MG63 (cell line): Measurements from ENCODE around the gene PHYHD1. TPM values are rescaled to one million over a fixed set of nuclear protein-coding genes. Genes with fewer than 3 reads are reported as not detected.

Experiments used
- DNase-seq: peaks from one replicate; pipeline ENCODE4 v3.0.0-alpha.2; 2020
- H3K27me3 ChIP-seq: fragments of 250-450 bp; sonication (Bioruptor Pico); 2 replicates; pipeline ENCODE4 v1.5.1; 2020; ENCODE audit warnings: mild to moderate bottlenecking, moderate library complexity
- H3K36me3 ChIP-seq: fragments of 250-450 bp; sonication (Bioruptor Pico); 2 replicates; pipeline ENCODE4 v1.5.1; 2020; ENCODE audit warnings: mild to moderate bottlenecking, moderate library complexity
- H3K4me3 ChIP-seq: fragments of 250-450 bp; sonication (Bioruptor Pico); 2 replicates; pipeline ENCODE4 v1.5.1; 2020; ENCODE audit warnings: mild to moderate bottlenecking, moderate library complexity
- H3K9me3 ChIP-seq: fragments of 250-450 bp; sonication (Bioruptor Pico); 2 replicates; pipeline ENCODE4 v1.5.1; 2020; ENCODE audit warnings: mild to moderate bottlenecking, moderate library complexity
- total RNA-seq: library from RNA; depleted of rRNA; stranded (reverse); fragments of >200 nt; shearing (Covaris generic); gene quantifications from 2 replicates; pipeline ENCODE4 v1.2.3, GENCODE V29; 2014; ENCODE audit warnings: low replicate concordance; rRNA removed

The PHYHD1 gene
- total RNA-seq: not detected in 2 replicates

DNA sequence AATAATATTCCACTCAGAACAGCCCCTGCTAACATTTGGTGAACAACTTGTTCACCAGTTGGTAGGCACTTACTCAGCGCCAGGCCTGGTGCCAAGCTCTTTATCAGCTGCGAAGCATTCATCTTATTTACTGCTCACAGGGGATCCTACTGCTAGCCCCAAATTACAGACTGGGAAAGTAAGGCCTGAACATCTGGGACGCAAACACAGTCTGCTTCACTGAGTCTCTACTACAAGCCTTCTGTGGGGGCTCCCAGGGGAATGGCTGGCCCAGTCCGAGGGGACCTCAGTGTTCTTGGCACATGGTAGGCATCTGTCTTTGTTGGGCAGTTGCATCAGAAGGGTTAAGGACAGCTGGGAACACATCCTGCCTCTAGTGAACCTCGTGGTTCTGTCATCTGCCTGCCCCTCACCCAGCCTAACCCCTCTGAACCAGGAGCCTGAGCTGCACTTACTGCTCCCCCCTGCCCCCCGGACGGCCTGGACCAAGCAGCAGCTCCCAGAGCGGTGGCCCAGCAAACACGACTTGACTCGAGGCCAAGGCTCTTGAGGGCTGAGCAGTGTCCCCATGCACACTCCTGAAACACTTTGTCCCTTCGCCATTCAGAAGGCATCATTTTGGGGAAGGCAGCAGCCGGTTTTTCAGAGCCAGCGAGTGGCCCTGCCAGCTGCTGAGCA is at the start of gene PHYHD1:
Gene PHYHD1 (plus strand): TSS at position 602 of the 678 bp plus-strand sequence. CDS start 1,342 bp downstream, outside the sequence.
- H3K36me3 ChIP-seq: peaks cover 9% of the 10 kb centered on the region
- peak; percentile 83 for DNase-seq
- H3K4me3 ChIP-seq: no peak within 1 kb of the TSS
- H3K9me3 ChIP-seq: no peaks in the 10 kb centered on the region
- H3K27me3 ChIP-seq: no peaks in the 10 kb centered on the region

DNA sequence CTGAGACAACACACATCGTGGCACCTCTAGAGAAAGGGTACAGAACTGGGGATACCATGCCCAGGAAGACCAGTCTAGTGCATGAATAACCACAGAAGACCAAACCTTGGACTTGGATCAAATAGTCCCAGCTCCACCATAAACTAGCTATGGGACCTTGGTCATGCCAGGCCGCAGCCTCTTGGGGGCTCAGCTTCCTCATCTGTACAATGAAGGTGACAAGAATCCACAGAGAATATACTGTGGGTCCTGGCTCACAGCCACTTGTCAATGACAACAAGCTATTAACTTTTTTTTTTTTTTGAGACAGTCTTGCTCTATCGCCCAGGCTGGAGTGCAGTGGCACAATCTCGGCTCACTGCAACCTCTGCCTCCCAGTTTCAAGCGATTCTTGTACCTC is 42.9 kb upstream of the PHYHD1 start:
- Histone ChIP-seq H3K4me3 (no peak overlapping the region), H3K9me3 (no peaks in the 10 kb centered on the region), H3K36me3 (no peaks in the 10 kb centered on the region), H3K27me3 (no peaks in the 10 kb centered on the region)
- DNase-seq: no peak

DNA sequence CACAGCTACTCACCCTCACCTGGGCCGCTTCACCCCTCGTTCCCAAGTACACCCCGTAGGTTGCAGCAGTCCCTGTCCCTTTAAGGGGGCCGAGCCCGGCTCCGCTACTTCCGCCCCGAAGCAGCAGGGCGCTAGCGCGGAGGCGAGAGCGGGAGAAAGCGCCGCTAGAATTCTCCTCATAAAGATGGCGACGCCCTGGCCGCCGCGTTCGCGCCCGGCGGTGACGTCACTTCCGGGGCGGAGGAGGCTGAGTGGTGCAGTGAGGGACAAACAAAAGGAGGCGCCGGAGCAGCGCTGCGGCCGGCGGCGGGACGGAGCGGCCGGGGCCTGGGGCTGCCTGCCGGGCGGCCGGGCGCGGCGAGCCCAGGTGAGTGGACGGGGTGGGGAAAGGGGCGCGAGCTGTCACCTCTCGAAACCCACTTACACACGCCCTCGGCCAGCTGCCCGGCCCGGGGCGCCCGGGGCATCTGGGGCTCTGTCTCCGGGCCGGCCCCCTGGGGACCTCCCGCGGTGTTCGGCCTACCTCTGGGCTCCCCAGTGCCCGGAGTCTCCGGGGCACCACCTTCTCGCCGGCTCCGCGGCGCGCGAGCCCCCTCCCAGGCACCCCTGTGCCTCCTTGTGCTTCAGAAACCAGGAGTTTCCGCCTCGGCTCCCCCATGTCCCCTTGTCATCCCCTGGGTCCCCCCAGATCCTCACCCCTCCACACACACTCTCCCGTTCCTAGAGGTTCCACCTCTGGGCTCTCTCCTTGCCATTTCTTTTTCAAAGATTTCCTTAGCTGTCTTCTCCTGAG is 38.7 kb upstream of the PHYHD1 start, which contains the start of the genes KYAT1 and LRRC8A:
Gene KYAT1 (minus strand): TSS at position 67 of the 793 bp plus-strand sequence. CDS start 36,545 bp downstream, outside the sequence.
Gene LRRC8A (plus strand): TSS at position 250 of the 793 bp plus-strand sequence. CDS start 25,032 bp downstream, outside the sequence.
- Histone ChIP-seq H3K36me3 (peaks cover 11% of the 10 kb centered on the region), H3K27me3 (no peaks in the 10 kb centered on the region), H3K4me3 (peak within 1 kb of the TSS; percentile 86), H3K9me3 (no peaks in the 10 kb centered on the region)
- DNase-seq: peak; percentile 97

DNA sequence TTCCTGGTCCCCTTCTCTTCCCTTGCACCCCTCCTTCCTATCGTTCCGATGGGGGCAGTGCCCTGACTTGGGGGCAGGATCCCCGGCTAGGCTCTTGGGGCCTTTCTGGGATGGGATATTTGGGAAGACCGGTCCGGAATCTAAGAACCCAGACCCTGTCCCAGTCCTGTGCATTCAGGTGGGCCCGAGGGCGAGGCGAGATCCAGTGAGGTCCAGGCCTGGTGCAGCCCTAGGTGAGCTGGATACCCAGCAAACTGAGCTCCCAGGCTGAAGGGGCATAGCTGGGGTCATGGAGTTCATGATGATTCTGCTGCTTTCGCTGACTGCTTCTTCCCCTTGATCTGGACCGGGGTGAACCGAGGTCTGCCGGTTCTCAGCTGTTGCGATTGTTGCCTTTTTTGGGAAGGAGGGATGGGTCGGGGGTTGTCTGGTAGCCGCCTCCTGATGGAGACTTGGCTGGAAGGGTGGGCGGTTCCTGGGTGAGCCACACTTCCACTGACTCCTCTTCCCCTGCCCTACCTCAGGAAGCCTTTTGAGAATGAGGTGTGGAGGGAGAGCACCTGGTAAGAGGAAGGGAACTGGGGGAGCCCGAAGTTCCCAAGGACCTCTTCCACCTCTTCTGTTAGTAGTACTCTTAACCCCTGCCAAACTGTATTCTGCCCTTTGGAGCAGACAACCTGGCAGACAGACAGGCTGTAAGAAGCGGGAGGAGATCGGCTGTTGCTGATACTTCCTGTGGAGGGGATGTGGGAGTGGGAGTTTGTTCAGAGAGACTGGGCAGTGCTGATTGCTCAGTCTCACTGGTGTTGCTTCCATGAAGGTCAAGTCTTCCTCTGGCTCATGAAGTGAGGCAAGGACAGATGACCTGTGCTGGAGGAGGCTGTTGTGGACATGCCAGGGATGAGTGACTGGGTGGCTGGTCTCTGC is 37.8 kb upstream of the PHYHD1 start:
- Histone ChIP-seq H3K9me3 (no peaks in the 10 kb centered on the region), H3K27me3 (no peaks in the 10 kb centered on the region), H3K36me3 (peaks cover 11% of the 10 kb centered on the region), H3K4me3 (peak overlapping the region; percentile 86)
- DNase-seq: peak; percentile 22

DNA sequence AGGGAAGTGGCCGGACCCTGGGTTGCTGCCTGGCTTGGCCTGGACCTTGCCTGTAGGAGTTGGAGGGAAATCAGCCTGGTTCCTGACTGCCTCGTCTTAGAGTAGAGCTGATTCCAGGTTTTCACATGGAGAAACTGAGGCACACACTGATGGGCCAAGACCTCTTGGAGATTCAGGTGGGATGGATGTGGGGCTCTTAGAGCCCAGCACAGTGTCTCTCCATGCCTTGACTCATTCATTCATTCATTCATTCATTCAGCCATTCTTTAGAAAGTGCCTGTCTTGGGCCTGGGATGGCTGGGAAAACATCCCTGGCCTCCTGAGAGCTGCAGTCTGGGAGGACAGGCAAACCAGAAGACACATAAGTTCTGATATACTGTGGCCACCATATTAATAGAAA is 36.6 kb upstream of the PHYHD1 start:
- DNase-seq: no peak

DNA sequence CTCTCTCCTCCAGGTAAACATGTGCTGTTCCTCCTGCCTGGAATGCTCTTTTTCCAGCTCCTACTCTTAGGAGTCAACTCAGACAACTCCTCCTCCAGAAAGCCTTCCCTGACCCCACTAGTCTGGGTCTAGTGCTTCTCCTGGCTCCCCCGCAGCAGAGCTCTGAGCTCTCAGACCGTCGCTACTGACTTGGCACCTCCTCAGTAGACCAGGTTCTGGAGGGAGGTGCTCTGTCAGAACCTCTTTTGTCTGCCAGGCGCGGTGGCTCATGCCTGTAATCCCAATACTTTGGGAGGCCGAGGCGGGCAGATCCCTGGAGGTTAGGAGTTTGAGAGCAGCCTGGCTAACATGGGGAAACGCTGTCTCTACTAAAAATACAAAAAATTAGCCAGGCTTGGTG is 35.4 kb upstream of the PHYHD1 start:
- Histone ChIP-seq H3K4me3 (no peak overlapping the region), H3K36me3 (peaks cover 16% of the 10 kb centered on the region), H3K27me3 (no peaks in the 10 kb centered on the region), H3K9me3 (no peaks in the 10 kb centered on the region)
- no peak for DNase-seq

More for the DNA sequence above, 36.6 kb upstream of the PHYHD1 start:
- H3K27me3 ChIP-seq: no peaks in the 10 kb centered on the region
- H3K36me3 ChIP-seq: peaks cover 14% of the 10 kb centered on the region
- H3K9me3 ChIP-seq: no peaks in the 10 kb centered on the region
- no peak overlapping the region for H3K4me3 ChIP-seq

DNA sequence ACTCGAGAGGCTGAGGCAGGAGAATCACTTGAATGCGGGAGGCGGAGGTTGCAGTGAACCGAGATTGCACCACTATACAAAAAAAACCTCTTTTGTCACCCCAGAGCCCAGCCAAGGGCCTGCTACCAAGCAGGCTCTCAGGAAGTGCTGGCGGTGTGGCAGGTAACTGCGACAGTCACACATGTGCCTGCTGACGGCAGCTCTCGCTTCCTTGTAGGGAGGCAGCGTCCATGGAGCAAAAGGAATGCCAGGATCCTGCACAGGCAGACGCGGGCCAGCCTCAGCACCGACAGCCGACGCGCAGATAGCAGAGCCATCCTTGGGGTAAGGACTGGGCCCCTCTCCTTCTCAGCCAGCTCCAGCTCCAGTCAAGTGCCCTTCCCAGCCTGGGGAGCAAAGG is 35.0 kb upstream of the PHYHD1 start:
- Histone ChIP-seq H3K9me3 (no peaks in the 10 kb centered on the region), H3K27me3 (no peaks in the 10 kb centered on the region), H3K36me3 (peaks cover 16% of the 10 kb centered on the region), H3K4me3 (no peak overlapping the region)
- DNase-seq: no peak

DNA sequence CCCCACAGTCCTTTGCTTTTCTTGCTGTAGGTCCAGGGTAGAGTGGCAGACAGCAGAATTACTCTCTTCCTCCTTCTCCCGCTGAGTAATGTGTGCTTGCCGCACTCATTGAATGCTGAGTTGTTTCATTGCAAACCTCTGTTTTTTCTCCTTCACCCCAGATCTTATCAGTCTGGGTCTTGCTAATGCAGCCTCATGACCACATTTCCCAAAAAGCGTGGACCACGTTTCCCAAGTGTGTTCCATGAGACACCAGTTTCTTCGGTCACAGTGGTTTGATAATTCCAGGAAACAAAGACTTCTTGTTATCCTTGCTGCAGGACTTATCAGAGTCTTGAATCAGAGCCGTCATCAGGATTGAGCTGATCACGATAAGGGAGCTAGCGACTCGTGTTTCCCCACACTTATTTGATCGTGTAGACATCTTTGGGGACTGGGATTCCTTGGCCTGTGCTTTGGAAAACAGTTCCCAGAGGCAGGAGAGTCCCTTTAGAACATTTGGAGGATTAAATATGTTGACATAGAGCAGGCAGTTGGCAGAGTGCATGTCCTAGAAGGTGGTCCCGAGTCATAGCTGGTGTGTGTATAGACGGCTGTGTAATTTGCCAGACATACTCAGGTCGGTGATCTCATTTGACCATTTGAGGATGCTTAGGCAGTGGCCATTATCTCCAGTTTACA is 34.4 kb upstream of the PHYHD1 start:
- Histone ChIP-seq H3K36me3 (peaks cover 16% of the 10 kb centered on the region), H3K27me3 (no peaks in the 10 kb centered on the region), H3K4me3 (no peak overlapping the region), H3K9me3 (no peaks in the 10 kb centered on the region)
- peak; percentile 23 for DNase-seq

DNA sequence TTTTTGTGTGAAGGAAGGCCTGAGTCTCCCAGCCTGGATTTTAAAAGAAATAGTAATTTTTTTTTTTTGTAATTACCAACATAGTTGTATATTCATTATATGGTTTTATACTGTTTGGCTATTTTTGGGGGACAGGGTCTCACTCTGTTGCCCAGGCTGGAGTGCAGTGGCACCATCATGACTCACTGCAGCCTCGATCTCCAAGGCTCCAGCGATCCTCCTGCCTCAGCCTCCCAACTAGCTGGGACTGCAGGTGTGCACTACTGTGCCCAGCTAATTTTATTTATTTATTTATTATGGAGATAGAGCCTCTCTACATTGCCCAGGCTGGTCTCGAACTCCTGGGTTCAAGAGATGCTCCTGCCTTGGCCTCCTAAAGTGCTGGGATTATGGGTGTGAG is 33.7 kb upstream of the PHYHD1 start:
- peaks cover 16% of the 10 kb centered on the region for H3K36me3 ChIP-seq
- no peak for DNase-seq
- H3K27me3 ChIP-seq: no peaks in the 10 kb centered on the region

DNA sequence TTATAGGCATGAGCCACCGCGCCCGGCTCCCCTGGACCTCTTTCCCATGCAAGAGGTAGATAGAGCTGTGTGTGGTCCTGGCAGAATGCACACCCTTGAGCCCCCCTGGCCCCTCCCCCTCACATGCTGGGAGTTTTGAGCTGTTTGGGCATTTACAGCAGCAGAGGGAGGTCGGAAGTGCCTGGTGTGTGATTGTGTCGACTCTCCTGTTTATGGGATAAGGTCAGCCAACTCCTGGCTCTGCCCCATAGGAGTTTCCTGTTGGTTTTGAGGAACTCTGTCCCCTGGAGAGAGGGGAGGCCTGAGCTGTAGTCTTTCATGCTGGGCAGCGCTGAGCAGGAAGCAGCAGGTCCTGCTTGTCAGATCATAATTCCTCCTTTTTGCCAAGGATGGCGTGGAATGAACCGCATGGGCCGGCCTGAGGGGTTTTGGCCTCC is 32.9 kb upstream of the PHYHD1 start:
- peaks cover 19% of the 10 kb centered on the region for H3K36me3 ChIP-seq
- no peaks in the 10 kb centered on the region for H3K9me3 ChIP-seq
- peak; percentile 64 for DNase-seq
- no peaks in the 10 kb centered on the region for H3K27me3 ChIP-seq
- no peak overlapping the region for H3K4me3 ChIP-seq

More for the DNA sequence above, 33.7 kb upstream of the PHYHD1 start:
- Histone ChIP-seq H3K4me3 (no peak overlapping the region), H3K9me3 (no peaks in the 10 kb centered on the region)

DNA sequence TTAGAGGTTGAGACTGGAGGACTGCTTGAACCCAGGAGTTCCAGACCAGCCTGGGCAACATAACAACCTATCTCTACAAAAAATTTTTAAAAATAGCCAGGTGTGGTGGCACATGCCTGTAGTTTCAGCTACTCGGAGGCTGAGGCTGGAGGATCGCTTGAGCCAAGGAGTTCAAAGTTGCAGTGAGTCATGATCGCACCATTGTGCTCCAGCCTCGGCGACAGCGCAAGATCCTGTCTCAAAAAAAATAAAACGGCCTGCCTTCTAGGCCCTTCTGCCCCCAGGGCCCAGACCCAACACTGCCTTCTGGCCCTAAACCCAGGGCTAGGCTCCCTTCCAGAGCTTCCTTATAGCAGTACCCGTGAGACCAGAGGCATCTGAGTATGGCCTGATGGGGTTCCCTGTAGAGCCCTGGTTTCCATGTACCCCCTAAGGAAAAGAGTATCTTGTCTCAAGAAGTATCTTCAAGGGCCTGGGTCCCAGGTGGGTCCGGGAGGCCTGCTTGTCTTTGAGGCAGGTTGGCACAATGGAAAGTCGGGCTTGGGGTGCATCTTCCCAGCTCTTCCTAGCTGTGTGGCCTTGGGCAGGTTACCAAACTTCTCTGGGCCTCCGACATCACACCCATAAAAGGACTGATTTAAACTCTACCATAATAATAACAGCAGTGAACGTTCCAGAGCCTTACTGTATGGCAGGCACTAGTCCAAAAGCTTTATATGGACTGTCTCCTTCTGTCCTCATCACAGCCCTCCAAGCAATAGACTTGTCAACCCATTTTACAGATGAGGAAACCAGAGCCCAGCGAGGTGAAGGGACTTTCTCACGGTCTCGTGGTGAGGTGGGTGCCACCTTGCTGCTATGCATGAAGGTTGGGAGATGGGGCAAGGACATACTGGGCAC is 29.2 kb upstream of the PHYHD1 start:
- no peak for DNase-seq
- Histone ChIP-seq H3K4me3 (no peak overlapping the region), H3K36me3 (peaks cover 23% of the 10 kb centered on the region), H3K27me3 (no peaks in the 10 kb centered on the region), H3K9me3 (no peaks in the 10 kb centered on the region)

DNA sequence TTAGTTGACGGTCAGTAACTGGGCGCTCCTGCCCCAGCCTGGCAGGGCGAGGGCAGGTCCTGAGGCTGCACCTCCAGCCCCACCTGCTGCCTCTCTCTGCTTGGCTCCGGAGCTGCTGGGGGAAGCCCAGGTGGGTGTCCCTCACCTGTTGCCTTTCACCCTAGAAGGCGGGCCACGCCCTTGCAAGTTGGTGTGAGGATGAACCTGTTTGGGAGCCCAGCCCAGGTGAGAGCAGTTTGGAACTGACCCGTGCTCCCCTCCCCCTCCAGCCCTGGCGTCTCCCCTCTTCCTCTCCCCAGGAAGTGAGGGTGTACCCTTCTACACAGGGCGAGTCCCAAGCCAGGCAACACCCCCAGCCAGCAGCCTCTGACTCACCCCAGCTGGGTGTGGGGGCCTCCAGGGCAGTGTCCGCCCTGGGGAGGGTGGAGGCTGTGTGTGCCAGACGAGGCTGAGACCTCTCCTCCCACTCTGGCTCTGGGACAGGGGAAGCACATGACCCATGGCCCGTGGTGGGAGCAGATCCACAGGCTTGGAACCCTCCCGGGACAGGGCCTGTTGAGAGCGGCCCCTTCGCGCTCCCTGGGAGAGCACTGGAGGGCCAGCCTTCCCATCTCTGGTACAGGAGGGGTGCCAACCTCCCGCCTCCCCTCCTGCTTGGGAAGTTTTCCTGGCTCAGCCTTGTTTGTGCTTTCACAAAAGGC is 28.4 kb upstream of the PHYHD1 start:
- H3K9me3 ChIP-seq: no peaks in the 10 kb centered on the region
- peak; percentile 97 for DNase-seq
- peaks cover 26% of the 10 kb centered on the region for H3K36me3 ChIP-seq
- no peaks in the 10 kb centered on the region for H3K27me3 ChIP-seq
- peak overlapping the region; percentile 17; the same call in 1 of the 2 replicates for H3K4me3 ChIP-seq

DNA sequence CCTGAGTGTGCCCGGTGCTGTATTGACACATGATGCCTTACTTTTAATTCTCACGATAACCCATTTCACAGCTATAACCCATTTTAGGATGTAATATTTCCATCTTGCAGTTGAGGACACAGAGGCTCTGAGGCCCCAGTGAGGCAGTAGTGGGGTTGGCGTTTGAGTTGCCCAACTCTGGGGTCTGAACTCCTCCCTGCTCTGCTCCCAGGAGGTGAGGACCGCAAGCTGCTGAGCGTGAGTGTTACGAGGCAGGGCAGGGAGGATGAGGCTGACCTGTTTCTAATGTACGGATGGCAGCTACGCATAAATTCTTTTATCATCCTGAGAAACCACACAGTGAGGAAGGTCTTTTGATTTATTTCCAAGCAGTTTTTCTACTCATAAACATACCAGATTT is 27.4 kb upstream of the PHYHD1 start:
- Histone ChIP-seq H3K4me3 (no peak overlapping the region), H3K9me3 (no peaks in the 10 kb centered on the region), H3K36me3 (peaks cover 26% of the 10 kb centered on the region), H3K27me3 (no peaks in the 10 kb centered on the region)
- DNase-seq: no peak

DNA sequence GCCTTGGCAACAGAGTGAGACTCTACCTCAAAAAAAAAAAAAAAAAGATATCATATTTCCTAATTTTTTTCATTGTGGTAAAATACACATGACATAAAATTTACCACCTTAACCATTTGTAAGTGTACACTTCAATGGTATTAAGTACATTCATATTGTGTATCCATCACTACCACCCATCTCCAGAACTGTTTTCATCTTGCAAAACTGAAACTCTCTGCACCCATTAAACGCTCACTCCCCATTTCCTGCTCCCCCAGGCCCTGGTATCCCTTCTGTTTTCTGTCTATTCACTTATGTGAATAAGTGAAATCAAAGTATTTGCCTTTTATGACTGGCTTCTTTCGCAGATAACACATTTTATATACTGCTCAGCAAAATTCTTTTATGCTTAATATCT is 26.0 kb upstream of the PHYHD1 start:
- H3K9me3 ChIP-seq: no peaks in the 10 kb centered on the region
- peaks cover 23% of the 10 kb centered on the region for H3K36me3 ChIP-seq
- no peak overlapping the region for H3K4me3 ChIP-seq
- H3K27me3 ChIP-seq: no peaks in the 10 kb centered on the region
- no peak for DNase-seq

DNA sequence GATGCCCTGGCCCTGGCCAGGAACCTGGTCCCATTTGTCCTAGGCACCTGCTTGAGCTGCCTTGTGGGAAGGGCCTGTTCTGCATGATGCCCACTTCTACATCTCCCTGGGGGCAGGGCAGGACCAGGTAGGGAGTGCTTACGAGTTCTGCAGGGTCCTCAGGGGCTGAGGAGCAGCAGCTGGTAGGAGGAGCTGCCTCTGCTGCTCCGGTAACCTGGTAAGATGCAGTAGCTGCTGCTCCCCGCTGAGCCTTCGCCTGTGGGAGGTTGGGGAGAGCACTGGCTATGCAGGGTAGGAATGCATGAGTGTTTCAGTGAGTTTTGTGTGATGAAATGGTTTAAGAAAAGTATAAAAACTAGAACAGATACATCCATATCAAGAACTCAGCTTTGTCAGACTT is 25.2 kb upstream of the PHYHD1 start:
- H3K4me3 ChIP-seq: no peak overlapping the region
- DNase-seq: no peak
- H3K36me3 ChIP-seq: peaks cover 23% of the 10 kb centered on the region
- no peaks in the 10 kb centered on the region for H3K27me3 ChIP-seq
- no peaks in the 10 kb centered on the region for H3K9me3 ChIP-seq
